ENCODE measurements around the gene TMEM200C.

Gene TMEM200C

DNA sequence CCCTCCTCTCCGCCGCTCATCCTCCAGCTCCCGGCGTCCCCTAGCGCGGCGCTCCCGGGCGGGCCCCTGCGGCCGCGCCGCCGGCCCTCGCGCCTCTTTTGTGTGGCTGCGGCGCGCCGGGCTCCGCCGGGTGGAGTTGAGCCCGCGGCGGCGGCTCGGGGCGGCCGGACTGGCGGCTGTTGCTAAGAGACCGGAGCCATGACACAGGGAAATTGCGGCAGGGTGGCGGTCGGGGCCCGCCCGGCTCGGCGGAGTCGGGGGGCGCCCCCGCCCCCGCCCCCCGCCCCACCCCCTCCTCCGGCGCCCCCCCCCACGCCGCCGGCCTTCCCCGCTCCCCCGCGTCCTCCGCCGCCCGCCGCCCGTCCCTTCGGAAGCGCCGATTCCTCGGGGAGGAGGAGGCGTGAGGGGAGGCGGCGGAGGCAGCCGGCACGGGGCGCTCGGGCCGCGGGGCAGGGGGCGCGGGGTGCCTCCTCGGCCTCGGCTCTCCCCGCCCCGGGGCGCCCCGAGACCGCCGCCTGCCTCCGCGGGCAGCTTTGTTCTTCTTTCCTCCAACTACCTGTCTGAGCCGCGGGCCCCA lies at the start of gene TMEM200C:
Gene TMEM200C (minus strand): TSS at position 224 of the 577 bp plus-strand sequence. CDS start 3,459 bp downstream, outside the sequence.
- no peak for DNase-seq

DNA sequence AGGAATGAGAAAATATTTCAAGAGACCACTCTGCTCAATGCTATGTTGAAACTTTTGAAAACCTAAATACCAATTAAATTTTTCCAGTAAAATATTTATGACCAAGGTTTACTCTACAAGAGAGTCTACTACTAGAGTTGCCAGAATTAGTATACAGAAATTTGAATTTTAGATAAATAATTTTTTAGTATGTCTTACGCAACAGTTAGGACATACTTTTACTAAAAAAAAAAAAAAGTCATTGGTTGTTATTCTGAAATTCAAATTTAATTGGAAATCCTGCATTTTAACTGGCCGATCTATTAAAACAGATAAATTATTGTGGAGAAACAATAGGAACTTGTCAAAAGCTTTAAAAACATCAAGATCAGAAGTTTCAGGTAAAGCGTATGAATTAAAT lies 49.1 kb upstream of the TMEM200C start:
- no peak for DNase-seq

DNA sequence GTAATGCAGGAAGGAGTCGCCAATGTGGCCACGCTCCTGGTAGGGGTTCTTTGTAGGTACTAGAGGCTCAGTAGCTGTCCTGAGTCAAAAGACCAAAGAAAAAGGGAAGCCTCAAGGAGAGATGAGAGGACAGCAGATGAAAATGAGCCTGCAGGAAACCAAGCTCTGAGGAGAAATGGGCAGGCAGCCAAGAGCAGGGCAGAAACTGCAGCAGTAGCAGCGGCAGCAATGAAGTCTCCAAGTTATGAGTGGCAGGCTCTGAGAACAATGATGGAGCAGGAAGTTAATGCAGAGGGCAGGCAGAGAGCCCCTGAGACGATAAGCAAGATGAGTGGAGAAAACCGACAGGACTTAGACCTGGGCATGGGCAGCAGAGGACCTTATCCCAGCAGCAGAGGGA lies 48.2 kb upstream of the TMEM200C start:
- no peak for DNase-seq

DNA sequence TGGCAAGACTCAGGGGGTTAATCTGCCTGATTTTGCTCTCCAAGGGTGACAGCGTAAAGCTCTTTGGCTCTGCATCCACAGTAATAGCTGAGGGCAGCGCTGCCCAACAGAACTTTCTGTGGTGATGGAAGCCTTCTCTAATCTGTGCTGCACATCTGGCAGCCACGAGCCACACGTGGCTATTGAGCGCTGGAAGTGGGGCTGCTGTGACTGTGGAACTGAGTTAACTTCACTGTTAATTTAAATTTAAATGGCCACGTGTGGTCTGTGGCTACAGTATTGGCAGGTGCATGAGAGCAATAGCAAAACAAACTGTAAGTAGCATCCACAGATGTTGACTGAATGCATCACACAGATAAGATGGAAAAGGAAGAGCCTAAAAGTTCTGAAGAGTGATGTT lies 47.3 kb upstream of the TMEM200C start:
- no peak for DNase-seq

DNA sequence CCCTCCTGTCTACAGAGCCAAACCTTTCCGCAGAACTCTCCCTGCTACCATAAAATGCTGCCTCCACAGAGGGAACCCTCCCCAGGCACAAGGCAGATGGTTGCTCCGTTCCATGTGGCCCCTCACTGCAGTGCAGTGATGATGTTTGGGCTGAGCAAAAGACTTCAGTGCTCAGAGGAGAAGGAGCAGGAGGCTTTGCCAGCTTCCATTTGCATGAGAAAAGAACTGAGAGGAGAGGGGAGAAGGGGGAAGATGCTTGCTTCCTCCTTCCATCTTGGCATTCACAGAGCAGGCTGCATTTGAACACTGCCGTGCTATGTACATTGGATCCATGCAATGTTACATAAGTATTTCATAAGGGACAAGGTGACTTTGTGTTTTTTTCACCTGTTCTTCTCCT lies 46.6 kb upstream of the TMEM200C start:
- DNase-seq: no peak

DNA sequence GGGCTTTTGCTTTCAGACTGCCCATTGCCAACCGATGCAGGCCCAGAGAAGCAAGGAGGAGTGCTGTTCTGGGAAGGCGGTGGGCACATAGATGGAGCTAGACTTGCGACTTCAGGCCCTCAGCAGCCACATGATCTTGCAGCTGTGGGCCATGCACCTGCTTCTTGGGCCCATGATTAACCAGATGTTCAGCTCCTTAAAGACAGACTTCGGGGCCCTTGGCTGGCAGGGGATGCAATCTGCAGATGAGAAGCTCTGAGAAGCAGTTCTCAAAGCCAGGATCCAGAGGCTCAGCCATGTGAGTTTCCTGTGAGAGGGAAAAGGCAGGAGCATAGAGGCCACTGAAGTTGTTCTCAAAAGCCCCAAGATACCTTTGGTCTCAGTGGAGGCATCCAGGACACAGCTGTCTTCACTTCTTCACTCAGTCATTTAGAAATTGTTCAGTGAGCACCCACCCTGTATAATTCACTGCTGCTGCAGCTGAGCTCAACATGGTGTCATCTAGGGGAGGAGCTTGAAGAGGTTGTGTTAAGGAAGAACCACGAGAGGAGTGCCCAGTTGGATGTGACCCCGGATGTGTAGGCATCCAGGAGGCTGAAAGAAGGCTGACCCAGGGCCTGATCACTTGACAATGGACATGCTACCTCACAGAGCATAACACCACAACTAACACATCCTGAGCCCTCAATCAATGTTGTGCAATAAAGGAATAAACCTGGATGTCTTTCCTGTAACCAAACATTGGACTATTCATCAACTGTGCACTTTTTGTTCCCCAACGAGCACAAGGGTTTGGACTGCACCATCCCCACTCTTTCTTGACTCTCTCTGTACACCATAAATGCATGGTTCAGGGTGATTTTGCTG lies 44.7 kb upstream of the TMEM200C start:
- DNase-seq: no peak

DNA sequence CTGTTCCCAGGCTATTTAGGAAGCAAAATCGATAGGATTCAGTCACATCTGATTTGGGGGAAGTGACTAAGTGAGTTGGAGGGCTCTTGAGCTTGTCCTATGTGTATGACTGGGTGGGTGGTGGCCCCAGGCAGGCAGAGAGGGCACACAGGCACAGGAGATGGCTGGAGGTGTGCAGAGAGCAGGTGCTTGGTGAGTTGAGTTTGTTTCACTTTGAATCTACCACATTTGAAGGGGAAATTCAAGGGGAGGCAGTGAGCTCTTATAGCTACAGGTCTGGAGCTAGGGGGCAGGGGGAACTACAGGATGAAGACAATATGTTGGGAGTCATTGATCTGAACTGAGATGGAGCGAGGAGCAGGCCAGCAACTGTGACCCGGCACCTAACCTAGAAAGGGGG lies 42.5 kb upstream of the TMEM200C start:
- no peak for DNase-seq

DNA sequence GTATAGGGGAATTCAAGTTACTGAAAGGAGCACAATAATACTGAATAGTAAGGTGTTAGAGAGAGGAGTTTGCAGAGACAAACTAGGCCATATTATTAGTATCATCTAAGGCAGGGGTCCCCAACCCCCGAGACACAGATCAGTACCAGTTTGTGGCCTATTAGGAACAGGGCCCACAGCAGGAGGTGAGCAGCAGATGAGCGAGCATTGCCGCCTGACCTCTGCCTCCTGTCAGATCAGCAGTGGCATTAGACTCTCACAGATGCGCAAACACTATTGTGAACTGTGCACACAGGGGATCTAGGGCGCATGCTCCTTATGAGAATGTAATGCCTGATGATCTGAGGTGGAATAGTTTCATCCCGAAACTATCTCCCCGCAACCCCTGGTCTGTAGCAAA lies 41.8 kb upstream of the TMEM200C start:
- no peak for DNase-seq

DNA sequence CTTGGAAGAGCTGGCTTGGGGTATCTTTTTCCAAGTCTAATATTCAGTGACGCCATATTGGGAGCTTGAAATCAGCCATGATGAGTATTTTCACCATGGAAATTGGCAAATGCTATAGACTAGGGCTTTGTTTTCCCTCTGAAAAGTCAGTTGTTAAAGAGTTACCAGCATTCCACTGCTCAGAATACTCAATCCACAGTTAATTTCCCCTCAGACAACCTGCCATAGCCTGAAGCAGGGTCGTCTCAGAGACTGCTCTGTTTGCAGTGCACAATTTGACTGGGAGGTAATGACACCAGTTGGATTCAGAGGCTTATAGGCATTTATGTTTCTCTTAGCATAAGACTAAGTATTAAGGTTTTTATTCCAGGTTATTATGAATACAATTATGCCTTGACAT lies 35.5 kb upstream of the TMEM200C start:
- no peak for DNase-seq

DNA sequence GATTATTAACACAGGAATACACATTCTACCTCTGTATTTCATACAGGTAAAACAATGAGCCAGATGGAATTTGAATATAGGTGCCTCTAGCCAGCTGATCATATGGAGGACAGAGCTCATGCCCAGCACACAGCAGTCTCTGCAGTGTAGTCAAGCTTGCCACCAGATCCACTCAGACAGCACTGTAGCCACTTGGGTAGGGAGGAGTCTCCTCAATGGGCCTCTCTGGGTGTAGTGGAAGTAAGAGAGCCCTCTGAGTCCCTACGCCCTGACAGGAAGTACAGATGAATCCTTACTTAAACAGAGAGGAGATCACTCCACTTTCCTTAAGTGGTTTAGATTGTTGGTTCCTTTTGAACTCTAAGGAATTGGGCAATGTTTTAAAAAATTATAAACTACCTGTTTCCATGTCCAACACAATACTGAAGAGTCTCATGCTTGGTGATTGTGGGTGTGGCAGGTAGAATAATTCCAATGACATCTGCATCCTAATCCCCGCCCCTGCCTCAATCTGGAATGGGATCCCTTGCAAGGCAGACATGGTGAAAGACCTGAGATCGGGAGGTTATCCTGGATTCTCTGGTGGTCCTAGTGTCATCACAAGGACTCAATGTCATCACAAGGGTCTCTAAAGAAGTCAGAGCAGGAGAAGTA lies 23.0 kb upstream of the TMEM200C start:
- DNase-seq: no peak

DNA sequence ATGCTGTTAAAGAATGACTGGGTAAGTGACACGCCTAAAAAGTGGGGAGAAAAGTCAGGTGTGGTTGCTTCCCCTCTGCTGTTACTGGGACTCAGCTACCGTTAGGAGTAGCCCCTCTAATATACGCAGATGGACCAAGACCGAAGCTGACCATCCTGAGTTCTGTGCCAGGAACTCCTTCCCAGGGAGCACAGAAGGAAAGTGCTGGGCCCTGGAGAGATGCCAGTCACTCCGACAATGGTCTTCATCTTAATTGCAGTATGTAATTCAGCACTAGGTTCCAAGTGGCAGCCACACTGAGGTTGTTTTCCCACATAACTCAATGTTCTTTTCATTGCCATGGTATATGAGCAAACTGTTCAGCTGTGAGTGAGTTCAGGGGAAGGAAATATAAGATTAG lies 19.6 kb upstream of the TMEM200C start:
- DNase-seq: no peak

DNA sequence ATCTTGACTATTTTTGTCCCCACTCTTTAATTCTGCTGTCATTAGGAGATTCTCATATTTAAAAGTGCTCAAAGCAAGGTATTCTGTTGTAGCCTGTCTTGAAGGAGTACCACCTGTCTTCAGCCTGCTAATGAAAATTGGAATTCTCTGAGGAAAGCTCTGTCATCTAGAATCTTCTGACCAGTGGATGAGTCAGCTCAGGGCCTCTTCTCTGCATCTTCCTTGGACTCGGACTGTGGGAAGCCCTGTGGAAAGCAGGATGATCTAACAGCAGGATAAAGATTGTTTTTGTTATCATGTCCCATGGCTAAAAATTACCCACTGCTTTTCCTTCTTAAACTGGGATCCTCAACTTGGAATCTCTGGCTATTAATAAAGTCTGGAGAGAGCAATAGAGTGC lies 18.7 kb upstream of the TMEM200C start:
- no peak for DNase-seq

DNA sequence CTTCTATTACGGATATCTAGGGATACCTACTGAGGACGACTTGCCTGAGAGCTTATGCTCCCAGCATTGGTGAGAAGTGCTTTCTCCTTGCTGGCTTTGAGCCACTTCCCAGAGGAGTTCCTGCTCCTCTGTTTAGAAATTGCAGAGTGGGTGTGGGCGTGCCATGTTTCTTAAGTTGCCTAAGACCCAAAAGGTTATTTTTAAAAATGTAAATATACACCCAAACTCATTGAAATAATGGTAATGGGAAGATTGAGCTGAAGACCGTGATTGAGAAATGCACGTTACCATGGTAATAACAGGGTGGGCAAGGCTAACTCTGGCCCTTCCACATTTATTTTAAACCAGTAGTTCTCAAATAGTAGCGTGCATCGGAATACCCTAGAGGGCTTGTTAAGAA lies 17.2 kb upstream of the TMEM200C start:
- DNase-seq: no peak

DNA sequence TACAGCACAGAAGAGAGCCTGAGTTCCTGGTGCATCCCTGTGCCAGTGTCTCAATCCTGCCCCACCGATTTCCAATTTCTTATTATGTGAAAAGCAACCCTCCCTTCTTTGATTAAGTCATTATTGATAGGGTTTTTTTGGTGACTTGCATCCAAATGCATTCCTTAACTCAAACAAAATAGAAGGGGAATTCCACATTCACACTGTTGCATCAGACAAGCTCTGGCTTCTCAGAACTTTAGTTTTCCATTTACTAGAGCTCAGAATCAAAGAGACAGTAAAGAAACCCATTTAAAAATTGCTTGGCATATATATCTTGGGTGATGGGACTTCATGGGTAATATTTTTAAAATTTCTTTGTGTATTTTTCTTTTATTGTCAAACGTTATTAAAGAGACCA lies 13.8 kb upstream of the TMEM200C start:
- DNase-seq: no peak

DNA sequence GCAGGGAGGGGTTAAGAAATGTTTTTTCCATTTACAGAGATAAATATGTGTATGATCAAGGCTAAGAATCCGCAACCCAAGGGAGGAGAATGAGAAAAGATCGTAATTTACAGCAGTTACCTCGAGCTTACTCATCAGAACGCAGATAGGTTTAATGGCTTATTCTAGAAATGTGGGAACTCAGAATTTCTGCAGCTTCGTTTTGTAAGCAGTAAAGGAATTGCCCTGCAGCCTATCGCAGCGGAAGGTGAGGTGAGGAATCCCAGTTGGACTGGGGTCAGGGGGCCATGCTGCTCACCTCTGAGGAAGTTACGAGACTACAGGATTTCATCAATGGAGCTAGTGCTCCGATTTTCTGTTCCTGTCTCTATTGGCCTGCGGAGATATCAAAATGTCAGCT lies 8.1 kb upstream of the TMEM200C start:
- no peak for DNase-seq

DNA sequence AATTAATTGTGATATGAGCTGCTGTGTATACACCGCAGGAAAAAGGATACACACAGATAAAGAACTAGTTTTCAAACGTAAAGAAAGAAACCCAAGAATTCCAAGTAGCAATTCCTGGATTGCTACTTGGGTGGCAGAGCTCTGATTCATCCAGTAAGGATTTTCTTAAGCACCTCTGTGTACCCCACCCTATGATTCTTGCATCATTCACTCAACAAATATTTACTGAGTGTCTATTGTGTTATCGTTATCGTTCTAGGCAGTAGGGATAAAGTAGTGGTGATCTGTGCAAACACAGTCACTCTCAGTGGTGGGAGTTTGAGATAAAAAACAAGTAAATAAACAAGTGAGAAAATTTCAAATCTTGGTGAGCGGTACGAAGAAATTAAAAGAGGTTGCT lies 4.9 kb upstream of the TMEM200C start:
- DNase-seq: no peak

DNA sequence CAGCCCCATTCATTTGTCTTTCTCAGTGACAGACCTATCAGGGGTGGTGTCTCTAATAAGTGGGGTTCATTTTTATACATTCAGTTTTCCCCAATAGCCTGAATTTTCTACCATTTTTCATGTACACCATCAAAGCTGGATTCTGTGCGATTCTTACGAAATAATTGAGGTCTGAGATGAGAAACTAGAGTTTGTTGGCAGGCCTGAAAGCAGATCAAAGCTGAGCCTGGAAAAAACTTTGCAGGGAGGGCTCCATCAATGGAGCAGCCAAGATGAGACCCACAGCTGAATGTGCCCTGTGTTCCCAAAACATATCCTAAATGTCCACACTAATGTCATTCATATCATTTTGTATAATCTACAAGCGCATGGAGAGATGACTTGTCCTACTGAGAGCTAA lies 4.5 kb upstream of the TMEM200C start:
- DNase-seq: no peak

DNA sequence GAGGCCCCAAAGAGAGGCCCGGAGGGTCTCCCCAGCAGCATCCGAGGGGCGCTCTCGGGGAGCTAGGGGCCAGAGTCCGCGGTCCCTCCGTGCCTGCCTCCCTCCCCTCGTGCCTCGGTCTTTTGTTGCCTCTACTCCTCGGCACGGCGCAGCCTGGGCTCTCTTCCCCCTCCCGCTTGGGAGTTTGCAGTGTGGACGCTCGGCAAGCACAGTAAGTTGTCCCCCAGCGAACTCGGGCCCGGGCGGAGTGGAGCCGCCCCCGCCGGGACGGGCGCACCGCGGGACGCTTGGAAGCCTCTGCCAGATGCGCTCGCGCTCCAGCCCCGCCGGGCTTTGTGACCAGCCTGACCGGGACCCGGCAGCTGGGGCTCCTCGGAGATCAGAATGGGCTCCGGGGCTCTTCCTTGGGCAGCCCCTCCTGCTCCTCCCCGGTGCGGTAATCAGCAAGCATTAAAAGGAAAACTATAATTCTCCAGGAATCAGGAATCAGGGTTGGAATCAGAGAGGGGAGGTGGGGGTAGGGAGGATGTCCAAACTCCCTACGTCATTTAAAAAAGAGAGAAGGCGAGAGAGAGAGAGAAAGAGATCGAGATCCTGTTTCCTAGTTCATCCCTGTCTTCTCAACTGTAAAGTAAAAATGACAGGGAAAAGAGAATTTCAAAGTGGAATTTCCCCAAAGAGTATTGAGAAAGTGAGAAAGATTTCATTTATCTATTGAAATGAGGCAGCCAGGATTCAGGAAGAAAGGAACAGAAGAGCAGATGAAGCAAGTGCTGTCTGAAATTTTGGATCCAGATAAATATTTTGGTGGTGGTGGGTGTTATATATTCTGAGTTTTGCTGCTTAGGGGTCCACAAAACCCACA lies 786 bp upstream of the TMEM200C start:
- DNase-seq: no peak

DNA sequence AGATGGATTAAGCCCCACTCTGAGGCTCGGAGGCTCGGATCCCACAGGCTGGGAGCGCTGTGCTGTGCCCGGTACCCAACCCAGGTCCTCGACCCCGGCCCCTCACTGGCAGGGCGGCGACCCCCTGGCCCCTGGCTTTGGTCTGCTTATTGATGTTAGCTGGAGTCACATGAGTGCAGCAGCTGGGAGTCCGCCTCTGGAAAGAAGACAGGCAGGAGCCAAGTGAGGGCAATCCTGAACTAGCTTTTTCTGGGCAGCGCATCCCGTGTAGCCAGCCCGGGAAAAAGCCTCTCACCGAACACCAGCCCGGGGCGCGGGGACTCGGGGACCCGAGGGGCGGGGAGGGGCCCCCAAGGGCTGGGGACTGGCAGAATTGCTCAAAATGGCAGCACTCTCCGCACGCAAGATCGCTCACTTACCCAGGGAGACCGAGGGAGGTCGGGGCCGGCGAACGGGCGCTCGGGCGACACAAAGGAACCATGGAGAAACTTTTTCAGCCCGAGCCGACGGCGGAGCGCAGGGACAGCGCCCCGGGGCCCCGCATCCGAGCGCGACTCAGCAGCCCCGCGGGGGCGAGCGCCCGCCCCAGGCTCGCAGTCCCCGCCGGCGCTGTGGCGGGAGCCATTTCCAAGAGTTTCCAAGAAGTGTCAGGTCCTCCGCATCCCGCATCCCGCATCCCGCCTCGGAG lies 567 bp downstream of the TMEM200C start:
- DNase-seq: no peak

DNA sequence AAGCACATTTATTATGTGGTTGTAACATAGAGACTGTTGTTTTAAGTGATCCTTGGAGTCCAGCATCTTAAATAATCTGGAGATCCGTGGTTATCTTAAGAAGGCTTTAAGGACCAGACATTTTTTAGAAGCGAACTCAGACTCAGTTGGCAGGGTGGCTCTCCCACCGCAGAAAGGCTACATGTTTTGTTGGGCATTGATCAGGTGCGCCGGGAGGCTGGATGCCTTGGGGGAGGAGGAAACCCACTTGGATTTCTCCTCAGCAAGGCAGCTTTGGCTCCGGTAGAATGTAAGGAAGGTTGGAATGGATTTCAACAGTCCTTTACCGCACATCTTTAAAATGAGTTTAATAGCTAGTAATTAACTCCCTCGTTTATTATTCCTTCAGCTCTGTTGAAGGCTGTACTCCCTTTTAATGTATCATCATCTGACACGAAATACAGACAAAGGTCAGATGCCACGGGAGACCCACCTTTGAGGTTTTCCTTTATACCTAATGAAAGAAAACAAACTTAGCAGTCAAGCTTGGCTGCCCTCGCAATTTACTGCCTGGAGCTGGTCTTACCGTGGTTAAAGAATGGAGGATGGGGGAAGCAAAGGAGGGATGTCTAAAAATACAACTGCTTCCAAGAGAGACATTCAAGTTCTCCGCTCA lies 1.2 kb downstream of the TMEM200C start:
- no peak for DNase-seq

DNA sequence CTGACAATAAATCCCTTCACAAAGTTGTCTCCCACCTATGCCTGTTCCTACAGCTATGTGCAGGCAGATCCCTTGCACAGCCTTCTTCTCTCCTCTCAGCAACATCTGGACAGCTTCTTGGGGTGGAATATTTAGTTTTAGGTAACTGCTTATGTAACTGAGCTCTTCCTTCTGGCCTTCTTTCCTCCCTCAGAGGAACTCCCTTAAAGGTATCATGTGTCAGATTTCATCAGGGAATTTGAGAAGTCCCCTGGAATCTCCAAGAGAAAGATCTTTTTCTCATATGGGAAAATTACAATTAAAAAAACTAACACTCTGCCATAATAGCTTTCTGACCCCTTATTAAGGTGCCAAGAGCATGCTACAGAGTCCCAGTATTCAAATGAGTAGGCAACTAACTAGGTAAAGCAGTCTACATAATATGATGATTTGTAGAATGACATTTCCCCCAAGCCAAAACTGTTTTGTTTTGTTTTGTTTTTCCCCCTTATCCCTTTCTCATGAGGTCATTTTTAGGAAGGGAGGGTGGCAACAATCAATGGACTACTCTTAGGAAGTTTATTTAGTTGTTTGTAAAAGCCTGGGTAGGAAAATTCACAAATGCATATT lies 2.4 kb downstream of the TMEM200C start:
- DNase-seq: no peak

DNA sequence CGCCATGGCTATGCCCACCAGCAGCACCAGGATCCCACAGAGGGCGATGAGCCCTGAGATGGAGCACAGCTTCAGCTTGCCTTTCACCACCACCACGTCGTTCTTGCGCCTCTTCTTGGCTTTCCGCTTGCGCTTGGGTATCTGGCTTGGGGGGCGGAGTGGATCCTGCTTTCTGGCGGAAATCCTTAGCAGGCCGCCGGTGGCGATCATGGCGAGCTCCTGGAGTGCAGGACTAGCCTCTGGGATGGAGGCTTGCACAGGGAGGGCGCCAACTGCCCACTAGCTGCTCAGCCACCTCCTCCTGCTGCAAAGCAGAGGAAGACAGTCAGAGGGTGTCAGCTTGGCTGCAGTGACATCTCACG lies 3.5 kb downstream of the TMEM200C start:
- DNase-seq: no peak
